ENCODE results near the gene SYNE1. TPM values are rescaled to one million over a fixed set of nuclear protein-coding genes. Genes with fewer than 3 reads are reported as not detected.

SYNE1 gene
- total and polyA plus RNA-seq, 2 of the 8 experiments (the other 6 are each of a cell fraction or from before 2014, with no cell fraction given): 2.8 to 5.5 TPM

DNA sequence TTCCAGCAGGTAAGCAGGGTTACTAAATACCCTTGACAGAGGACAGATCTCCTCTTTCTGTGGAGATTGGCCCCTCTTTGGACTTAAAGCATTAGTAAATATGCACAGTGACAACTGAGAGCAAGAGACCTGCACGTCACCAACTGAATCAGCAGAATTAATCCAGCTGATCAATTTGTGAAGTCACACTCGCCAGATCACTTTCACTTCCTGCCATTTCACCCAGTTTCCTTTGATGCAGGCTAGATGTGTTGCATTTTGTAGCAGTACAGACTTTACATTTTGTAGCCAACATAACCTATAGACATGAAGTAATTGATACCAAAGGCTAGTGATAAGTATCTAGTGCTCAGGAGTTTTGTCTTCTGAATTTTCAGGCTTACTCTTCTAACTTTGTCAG lies 11.9 kb downstream of the SYNE1 start:
- H3K27ac ChIP-seq (ENCODE audit: low read depth, low read length): no peak overlapping the region
- H3K36me3 ChIP-seq (ENCODE audit: control insufficient read depth in 2 of 4, insufficient read depth in 4 of 4, low read length in 3 of 4): no peaks in the 10 kb centered on the region
- no peak overlapping the region for H2AK5ac ChIP-seq (ENCODE audit: low read depth, low read length)
- no peak overlapping the region for H2BK5ac ChIP-seq (ENCODE audit: low read depth, low read length)
- H3K56ac ChIP-seq (replicated peaks; ENCODE audit: insufficient read length, low read depth, low read length): no peak overlapping the region
- no peaks in the 10 kb centered on the region for H3K4me1 ChIP-seq (replicated peaks in 1 of 4; ENCODE audit: control insufficient read depth in 3 of 4, insufficient read depth in 4 of 4, low read length in 3 of 4)
- H3K27me3 ChIP-seq (replicated peaks in 1 of 4; ENCODE audit: control insufficient read depth in 3 of 4, extremely low read depth in 1 of 4, insufficient read depth in 3 of 4, low read length in 3 of 4): no peaks in the 10 kb centered on the region
- no peaks in the 10 kb centered on the region for H3K9me3 ChIP-seq (ENCODE audit: insufficient read depth in 2 of 2, low read depth in 1 of 2, low read length in 1 of 2)
- no peak overlapping the region for H3K4me2 ChIP-seq (ENCODE audit: insufficient read depth in 1 of 2, low read depth in 2 of 2, low read length in 2 of 2)
- no peak overlapping the region for H3K4me3 ChIP-seq (ENCODE audit: extremely low read depth in 1 of 4, insufficient read depth in 2 of 4, low read depth in 3 of 4, low read length in 4 of 4)
- FAIRE-seq: no peak
- no peaks in the 10 kb centered on the region for H4K20me1 ChIP-seq (replicated peaks in 1 of 2; ENCODE audit: control insufficient read depth in 1 of 2, insufficient read depth in 2 of 2, low read length in 2 of 2)
- no peaks in the 10 kb centered on the region for H3K23me2 ChIP-seq (ENCODE audit: low read depth, low read length)
- H3K79me1 ChIP-seq (ENCODE audit: low read depth, low read length): no peaks in the 10 kb centered on the region
- no peak overlapping the region for H3K14ac ChIP-seq (ENCODE audit: insufficient read length)
- no peak overlapping the region for H3K4ac ChIP-seq (replicated peaks; ENCODE audit: insufficient read length, low read depth, low read length)
- H2BK20ac ChIP-seq (ENCODE audit: low read length): no peak overlapping the region
- no peak overlapping the region for H2BK120ac ChIP-seq (replicated peaks; ENCODE audit: low read depth, low read length)
- no peak overlapping the region for H2BK12ac ChIP-seq (ENCODE audit: low read depth, low read length)
- POLR2A ChIA-PET (ENCODE audit: partially characterized antibody): no interaction called here
- H4K91ac ChIP-seq (replicated peaks; ENCODE audit: insufficient read length, low read length): no peak overlapping the region
- no peak overlapping the region for H4K8ac ChIP-seq (ENCODE audit: extremely low read depth, insufficient read depth, low read length)
- no peak overlapping the region for H2BK15ac ChIP-seq (ENCODE audit: low read length)
- CTCF ChIA-PET (ENCODE audit: partially characterized antibody): interaction anchor here (0.9 kb wide), 1 partner anchor 73 kb away, joined by 4 read pairs; no protein-coding TSS in a partner anchor
- H2AFZ ChIP-seq (ENCODE audit: low read length): no peak overlapping the region
- no peak overlapping the region for H3K23ac ChIP-seq (ENCODE audit: insufficient read length)
- H3K79me2 ChIP-seq (ENCODE audit: control insufficient read depth in 1 of 2, insufficient read depth in 2 of 2, low read length in 2 of 2): no peaks in the 10 kb centered on the region
- no peak overlapping the region for H3K18ac ChIP-seq (ENCODE audit: extremely low read depth, low read length)
- DNase-seq (ENCODE audit: low read depth in 1 of 2, low spot score in 2 of 2): no peak
- WGBS, 2 experiments (ENCODE audit: extremely low coverage in 1 of 2, insufficient coverage in 1 of 2, insufficient read length in 1 of 2, insufficient replicate concordance in 2 of 2, low coverage in 1 of 2, low lambda C conversion rate in 2 of 2, missing lambda C conversion rate in 1 of 2): 93% methylated on average over 2 of the region's 2 CpGs; no CpG with 5 or more reads in 1 of the 2 experiments
- H3K9ac ChIP-seq (replicated peaks in 1 of 4; ENCODE audit: extremely low read depth in 1 of 4, low read depth in 3 of 4, low read length in 3 of 4): no peak overlapping the region
- H4K5ac ChIP-seq (ENCODE audit: insufficient read length, low read depth, low read length): no peak overlapping the region
- TF ChIP-seq BCL11A (IDR thresholded peaks at IDR 0.05; ENCODE audit: low read depth in 2 of 2, low read length in 2 of 2) (no peak), GABPA (IDR thresholded peaks at IDR 0.05; ENCODE audit: borderline replicate concordance, insufficient read depth, low read length) (no peak), MAFK (IDR thresholded peaks at IDR 0.05; ENCODE audit: low read depth, low read length) (no peak), SAP30 (IDR thresholded peaks at IDR 0.05; ENCODE audit: insufficient read depth, insufficient replicate concordance, low read length) (no peak), EZH2 (IDR thresholded peaks at IDR 0.05; ENCODE audit: low read depth, low read length, severe bottlenecking) (no peak), FOSL1 (IDR thresholded peaks at IDR 0.05; ENCODE audit: insufficient read depth, low read depth, low read length) (no peak), SIX5 (IDR thresholded peaks at IDR 0.05; ENCODE audit: low read depth, low read length) (no peak), YY1 (IDR thresholded peaks at IDR 0.05; ENCODE audit: low read depth, low read length) (no peak), KDM1A (IDR thresholded peaks at IDR 0.05; ENCODE audit: borderline replicate concordance, low read length) (no peak), TEAD4 (IDR thresholded peaks at IDR 0.05; ENCODE audit: low read depth, low read length) (no peak), NANOG (IDR thresholded peaks at IDR 0.05; ENCODE audit: insufficient read depth, low read depth, low read length, poor library complexity, severe bottlenecking) (no peak)
- TF ChIP-seq, protein P1, sequence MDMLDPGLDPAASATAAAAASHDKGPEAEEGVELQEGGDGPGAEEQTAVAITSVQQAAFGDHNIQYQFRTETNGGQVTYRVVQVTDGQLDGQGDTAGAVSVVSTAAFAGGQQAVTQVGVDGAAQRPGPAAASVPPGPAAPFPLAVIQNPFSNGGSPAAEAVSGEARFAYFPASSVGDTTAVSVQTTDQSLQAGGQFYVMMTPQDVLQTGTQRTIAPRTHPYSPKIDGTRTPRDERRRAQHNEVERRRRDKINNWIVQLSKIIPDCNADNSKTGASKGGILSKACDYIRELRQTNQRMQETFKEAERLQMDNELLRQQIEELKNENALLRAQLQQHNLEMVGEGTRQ (IDR thresholded peaks at IDR 0.05; ENCODE audit: low read length): no peak
- TF ChIP-seq, protein P2, sequence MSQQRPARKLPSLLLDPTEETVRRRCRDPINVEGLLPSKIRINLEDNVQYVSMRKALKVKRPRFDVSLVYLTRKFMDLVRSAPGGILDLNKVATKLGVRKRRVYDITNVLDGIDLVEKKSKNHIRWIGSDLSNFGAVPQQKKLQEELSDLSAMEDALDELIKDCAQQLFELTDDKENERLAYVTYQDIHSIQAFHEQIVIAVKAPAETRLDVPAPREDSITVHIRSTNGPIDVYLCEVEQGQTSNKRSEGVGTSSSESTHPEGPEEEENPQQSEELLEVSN (IDR thresholded peaks at IDR 0.05): no peak

All from H1 (cell line).